Measurements from ENCODE around the gene CRYL1.

CRYL1 gene

GRCh38 chr13:20482275-20482761 lies 43.3 kb downstream of the CRYL1 start:
- Histone ChIP-seq H3K4me3 (ENCODE audit: low read depth, low read length) (no peak overlapping the region), H3K36me3 (ENCODE audit: control insufficient read depth in 2 of 2, insufficient read depth in 1 of 2, low read length in 2 of 2) (no peaks in the 10 kb centered on the region), H3K27ac (ENCODE audit: extremely low read depth, low read depth, low read length) (peak overlapping the region; percentile 62), H3K4me1 (ENCODE audit: control insufficient read depth, insufficient read depth, low read length) (peaks cover 5% of the 10 kb centered on the region; the same call in 1 of the 2 replicates), H3K9me3 (ENCODE audit: control insufficient read depth, insufficient read depth, low read depth, low read length) (no peaks in the 10 kb centered on the region)
- POLR2A ChIA-PET: no interaction called here
- CTCF ChIA-PET: interaction anchor here (2.0 to 2.5 kb wide), 2 partner anchors 285 to 300 kb away, joined by 6 to 10 read pairs; no protein-coding TSS in a partner anchor
- TF ChIP-seq TSHZ1 (tag by site-specific recombination; IDR thresholded peaks at IDR 0.05; ENCODE audit: borderline replicate concordance): no peak
- TF ChIP-seq ZNF639 (tag by site-specific recombination; IDR thresholded peaks at IDR 0.05): no peak
- TF ChIP-seq ZNF24 (tag by site-specific recombination; IDR thresholded peaks at IDR 0.05): no peak
- no peak for TF ChIP-seq GFI1B (tag by site-specific recombination; IDR thresholded peaks at IDR 0.05)
- no peak for TF ChIP-seq ZNF26 (tag by site-specific recombination; IDR thresholded peaks at IDR 0.05)
- TF ChIP-seq ZFHX2 (tag by site-specific recombination; conservative IDR thresholded peaks at IDR 0.05): no peak
- TF ChIP-seq ZNF521 (tag by site-specific recombination; IDR thresholded peaks at IDR 0.05): no peak
- no peak; the same call in 1 of the 2 replicates for TF ChIP-seq ZEB2 (tag by site-specific recombination; IDR thresholded peaks at IDR 0.05)
- no peak for TF ChIP-seq ZNF248 (tag by site-specific recombination; IDR thresholded peaks at IDR 0.05)
- TF ChIP-seq GLI2 (tag by site-specific recombination; IDR thresholded peaks at IDR 0.05; ENCODE audit: borderline replicate concordance, low read depth): no peak
- TF ChIP-seq ZNF280D (tag by site-specific recombination; IDR thresholded peaks at IDR 0.05): no peak
- no peak for TF ChIP-seq ELK4 (IDR thresholded peaks at IDR 0.05; ENCODE audit: borderline replicate concordance, low read depth, low read length)
- no peak for TF ChIP-seq KLF10 (tag by site-specific recombination; IDR thresholded peaks at IDR 0.05)
- no peak for TF ChIP-seq SP3 (tag by site-specific recombination; IDR thresholded peaks at IDR 0.05)
- TF ChIP-seq ZXDB (tag by site-specific recombination; IDR thresholded peaks at IDR 0.05): peak; percentile 95
- no peak for TF ChIP-seq ZSCAN16 (tag by site-specific recombination; IDR thresholded peaks at IDR 0.05)
- no peak for TF ChIP-seq ZNF184 (tag by site-specific recombination; IDR thresholded peaks at IDR 0.05)
- no peak for TF ChIP-seq ZNF280C (tag by site-specific recombination; IDR thresholded peaks at IDR 0.05)
- TF ChIP-seq MZF1 (tag by site-specific recombination; IDR thresholded peaks at IDR 0.05; ENCODE audit: borderline replicate concordance): no peak
- no peak for TF ChIP-seq ZNF37A (tag by site-specific recombination; IDR thresholded peaks at IDR 0.05)
- TF ChIP-seq ZNF529 (tag by site-specific recombination; IDR thresholded peaks at IDR 0.05; ENCODE audit: insufficient replicate concordance): no peak
- TF ChIP-seq OVOL3 (tag by site-specific recombination; IDR thresholded peaks at IDR 0.05): no peak
- TF ChIP-seq ZNF214 (tag by site-specific recombination; IDR thresholded peaks at IDR 0.05; ENCODE audit: borderline replicate concordance): no peak
- TF ChIP-seq REPIN1 (tag by site-specific recombination; IDR thresholded peaks at IDR 0.05; ENCODE audit: low read depth): no peak
- no peak for TF ChIP-seq ZNF530 (tag by site-specific recombination; IDR thresholded peaks at IDR 0.05; ENCODE audit: low read depth)
- no peak for TF ChIP-seq MYNN (tag by site-specific recombination; IDR thresholded peaks at IDR 0.05; ENCODE audit: borderline replicate concordance)
